Stimulated activated CD4-positive, alpha-beta T cell treated with anti-CD3 and anti-CD28 coated beads, TNF-alpha, amount 100 ng/mL, for 24 hours (primary cell): ENCODE data around the gene SPAM1.
"Not testable (repeated sequence)": the region's sequence is repeated elsewhere in the genome, so short reads cannot be mapped to it uniquely, and the experiment has no call there.

Experiments
- DNase-seq, 3 experiments: peaks; one replicate each; pipeline ENCODE4 v3.0.0-alpha.2; 2020; ENCODE audit warnings: low read depth in 3 of 3

SPAM1 gene

DNA sequence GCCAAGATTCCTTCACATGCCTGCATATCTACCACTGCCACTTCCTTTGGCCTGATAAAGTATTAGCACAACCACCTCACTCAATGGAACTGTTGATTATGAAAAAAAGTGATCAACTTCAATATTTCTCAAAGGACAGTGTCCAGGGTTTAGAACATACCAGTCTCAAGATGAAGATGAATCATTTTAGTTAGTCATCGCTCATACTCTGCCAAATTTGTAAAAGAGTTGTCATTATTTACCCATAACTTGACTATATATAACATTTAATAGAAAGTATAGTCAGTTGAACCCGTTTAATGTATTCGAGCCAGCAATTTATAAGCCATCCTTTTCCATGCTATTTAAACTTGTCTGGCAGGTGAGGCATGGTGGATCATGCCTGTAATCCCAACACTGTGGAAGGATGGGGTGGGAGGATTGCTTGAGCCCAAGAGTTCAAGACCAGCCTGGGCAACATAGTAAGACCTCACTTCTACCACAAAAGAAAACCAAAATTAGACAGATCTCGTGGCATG lies 33.2 kb downstream of the SPAM1 start:
- DNase-seq = no peak

GRCh38 chr7:123961771-123962170 lies 36.7 kb downstream of the SPAM1 start:
- no peak for DNase-seq

DNA sequence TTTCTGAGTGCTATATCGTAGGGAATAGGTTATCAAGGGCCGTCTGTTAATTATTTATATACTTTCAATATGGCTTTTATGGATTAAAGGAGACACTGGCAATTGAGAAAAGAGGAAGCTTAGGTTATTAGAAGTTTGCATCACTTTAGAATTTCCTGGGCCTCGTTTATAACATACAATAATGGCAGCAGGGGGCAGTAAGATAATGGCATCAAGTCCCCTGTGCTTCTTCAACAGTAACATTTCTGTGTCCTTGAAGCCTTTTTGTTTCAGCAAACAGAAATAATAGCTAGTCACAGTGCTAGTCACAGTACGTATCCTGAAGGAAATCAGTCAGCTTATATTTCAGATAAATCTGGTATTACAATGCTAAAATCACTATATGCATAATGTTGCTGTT lies 41.9 kb downstream of the SPAM1 start:
- no peak for DNase-seq

DNA sequence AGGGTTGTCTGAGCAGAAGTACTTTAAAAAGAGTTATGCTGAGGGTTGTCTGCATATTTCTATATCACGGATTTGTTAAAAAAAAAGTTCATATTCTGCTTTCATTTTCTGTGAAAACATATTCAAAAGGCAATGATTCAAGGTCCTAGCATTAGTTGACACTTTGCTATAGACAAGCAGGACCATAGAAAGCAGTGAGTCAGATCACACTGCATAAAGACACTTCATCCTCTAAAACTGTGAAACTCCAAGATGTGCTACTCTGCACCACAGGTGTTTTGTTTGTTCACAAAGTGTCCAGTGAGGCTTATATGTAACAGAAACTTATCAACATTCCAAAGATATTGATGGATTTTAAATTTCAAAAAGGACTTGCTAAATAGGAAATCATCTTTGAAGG lies 47.0 kb downstream of the SPAM1 start:
- DNase-seq = no peak

DNA sequence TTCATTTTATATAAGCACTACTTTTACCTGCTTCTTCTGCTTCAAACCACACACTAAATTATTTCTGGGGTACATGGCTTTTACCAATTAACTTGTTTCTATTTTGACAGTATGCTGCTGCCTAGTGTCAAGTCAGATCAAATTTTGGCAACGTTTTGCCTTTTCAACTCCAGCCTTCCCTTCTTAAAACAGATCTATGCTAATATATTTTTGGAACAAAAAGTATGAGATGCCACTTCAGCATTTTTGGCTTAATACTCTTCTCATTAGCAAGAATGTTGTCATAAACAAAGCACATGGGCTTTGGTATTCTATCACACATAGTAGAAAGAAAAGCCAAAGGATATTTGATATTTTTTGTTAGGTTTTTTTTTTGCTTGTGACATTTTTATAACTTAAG lies 47.8 kb downstream of the SPAM1 start:
- no peak for DNase-seq

DNA sequence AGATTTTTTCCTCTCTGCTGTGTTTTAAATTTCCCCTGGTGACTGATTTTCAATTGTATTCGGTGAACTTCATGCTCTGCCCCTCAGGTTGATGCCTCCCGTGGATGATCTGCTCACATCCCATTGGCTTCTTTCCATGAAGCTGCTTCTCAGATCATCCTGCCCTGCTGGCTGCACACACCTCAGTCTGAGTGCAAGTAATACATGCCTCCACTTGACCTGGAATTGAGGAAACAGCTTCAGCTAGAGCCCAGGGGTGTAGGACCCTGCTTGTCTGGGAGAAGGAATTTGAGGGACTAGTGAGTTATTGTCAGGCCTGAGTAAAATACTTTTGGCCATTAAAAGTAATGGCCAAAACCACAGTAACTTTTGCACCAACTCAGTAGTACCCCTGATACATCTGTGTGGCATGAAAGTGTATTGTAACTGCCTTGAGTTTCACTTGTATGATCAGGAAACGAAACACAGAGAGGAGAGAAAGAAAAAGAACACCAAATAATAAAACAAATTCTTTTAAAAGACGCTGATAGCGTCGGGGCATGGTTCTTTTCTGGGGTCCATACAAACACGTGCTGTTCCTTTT lies 49.4 kb downstream of the SPAM1 start:
- no peak for DNase-seq

DNA sequence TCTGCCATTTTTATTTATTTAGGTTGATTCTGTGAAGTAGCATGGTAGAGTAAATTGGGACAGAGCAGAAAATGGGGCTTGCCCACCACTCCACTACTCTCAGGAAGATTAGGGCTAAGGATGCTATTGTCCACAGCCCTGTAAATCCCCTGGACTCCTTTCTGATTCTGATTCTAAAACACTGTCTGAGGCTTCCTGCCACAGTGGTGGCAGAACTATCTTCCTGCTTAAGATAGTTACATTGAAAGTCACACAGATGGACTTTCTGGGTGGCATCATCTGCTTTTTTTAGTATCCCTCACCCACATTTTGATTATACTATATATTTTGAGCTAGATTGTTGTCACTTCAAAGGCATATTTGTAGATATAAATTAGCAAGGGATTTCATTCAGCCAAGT lies 50.0 kb downstream of the SPAM1 start:
- DNase-seq = no peak

DNA sequence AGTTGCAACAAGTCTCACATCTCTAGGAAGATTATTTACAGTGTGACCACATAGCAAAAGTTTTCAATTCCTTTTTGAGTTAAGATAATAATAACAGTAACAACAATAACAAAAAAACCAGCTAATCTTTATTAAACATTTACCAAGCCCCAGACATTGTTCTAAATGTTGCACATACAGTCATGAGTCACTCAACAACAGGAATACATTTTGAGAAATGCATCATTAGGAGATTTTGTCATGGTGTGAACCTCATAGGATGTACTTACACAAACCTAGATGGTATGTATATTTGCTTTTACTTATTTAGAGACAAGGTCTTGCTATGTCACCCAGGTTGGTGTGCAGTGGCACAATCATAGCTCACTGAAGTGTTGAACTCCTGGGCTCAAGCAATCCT lies 52.0 kb downstream of the SPAM1 start:
- no peak for DNase-seq

DNA sequence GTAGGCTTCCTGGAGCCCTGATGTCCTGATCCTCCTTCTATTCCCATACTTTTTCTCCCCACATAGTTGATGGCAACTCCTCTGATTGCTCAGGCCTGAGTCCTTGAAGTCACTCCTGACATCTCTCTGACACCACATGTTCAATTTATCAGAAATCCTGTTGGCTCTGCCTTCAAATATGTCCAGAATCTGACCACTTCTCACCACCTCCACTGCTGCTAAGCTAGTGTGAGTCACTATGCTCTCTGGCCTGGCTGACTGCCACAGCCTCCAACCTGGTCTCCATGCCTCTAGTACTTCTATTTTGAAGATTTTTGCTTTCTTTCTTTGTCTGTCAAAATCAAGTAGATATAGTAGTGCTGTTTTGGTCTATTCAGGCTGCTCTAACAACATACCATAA lies 54.8 kb downstream of the SPAM1 start:
- DNase-seq = no peak

- DNase-seq = no peak
Measured at GRCh38 chr7:123987445-123987844, 62.4 kb downstream of the SPAM1 start.

DNA sequence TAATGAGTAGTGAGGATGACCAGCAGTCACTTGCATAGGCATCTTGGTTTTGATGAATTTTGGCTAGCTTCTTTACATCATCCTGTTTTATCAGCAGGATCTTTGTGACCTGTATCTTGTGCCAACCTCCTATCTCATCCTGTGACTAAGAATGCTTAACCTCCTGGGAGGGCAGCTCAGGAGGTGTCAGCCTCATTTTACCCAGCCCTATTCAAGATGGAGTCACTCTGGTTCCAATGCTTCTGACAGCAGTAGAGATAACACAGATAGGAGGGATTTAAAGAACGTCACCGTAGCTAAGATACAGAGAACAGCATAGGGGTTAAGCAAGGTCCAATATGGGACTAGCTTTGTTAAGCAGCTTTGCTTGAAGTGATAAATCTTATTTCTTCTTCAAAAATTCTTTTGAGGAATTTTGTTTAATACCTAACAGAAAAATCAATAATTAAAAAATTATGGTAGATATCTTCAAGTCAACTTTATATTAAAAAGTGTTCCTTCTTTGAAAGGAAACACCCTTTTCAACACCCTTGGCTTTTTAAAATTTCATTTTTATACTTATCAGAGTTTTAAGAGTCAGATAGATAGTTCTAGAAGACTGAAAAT lies 68.0 kb downstream of the SPAM1 start:
- DNase-seq = no peak

DNA sequence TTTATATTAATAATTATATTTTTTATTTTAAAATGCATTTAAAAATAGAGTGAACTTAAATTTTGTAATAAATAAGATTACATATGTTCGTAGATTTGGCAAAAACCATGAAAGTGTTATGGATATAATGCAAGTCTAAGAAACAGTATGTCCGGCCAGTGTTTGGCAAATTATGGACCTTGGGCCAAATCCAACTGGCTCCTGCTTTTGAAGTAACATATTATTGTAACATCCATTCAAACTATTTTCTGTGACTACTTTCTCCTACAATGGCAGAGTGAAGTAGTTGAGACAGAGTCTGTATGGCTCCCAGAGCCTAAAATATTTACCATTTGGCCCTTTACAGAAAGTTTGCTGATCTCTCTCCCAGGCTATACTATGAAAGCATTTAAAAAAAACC lies 69.0 kb downstream of the SPAM1 start:
- no peak for DNase-seq

DNA sequence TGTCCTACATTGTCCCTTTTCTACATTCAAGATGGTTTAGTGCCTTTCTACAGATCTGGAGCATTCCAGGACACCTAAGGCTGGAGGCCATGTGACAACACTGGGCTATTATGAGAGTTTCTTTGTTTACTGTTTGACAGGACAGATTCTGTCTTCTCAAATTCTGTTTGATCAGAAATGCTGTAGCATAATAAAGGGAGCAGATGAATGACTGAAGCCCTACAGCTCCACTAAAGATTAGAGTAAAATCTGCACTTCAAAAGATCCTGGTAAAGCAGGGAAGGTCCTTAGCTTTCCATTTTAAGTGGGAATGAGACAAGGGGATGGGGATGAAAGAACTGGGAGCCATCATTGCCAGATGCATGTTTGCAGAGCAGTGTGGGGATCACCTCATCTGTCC lies 69.4 kb downstream of the SPAM1 start:
- no peak for DNase-seq

DNA sequence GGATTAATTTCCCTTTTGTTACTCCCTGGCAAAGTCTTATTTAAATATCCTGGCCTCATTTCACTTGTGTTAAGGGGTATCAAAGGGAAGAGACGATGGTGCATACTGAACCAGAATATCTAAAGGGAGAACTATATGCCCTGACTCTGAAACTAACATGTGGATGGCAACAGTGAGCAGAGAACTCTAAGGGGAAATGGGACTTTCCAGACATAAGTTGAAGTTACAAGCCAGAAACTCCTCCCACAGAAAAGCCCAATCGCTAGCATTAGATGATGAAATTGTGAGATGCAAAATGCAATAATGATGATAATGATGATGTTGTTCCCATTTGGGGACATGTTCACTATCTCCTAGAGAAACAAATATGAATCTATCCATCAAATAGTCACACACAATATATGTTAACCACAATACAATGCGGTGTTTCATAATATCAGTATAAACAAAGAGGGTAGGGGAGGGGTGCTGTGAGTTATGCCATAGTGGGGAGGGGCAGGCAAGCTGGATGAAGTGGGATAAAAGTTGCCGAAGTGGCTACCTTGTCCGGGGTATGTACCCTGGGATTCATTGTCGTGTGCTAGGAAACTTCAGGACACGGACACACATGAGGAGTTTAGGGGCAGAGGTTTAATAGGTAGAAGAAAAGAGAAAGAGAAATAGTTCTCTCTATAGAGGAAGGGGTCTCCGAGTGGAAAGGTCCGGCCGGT lies 70.7 kb downstream of the SPAM1 start:
- no peak for DNase-seq

GRCh38 chr7:123996327-123996625 lies 71.2 kb downstream of the SPAM1 start:
- DNase-seq = no peak

DNA sequence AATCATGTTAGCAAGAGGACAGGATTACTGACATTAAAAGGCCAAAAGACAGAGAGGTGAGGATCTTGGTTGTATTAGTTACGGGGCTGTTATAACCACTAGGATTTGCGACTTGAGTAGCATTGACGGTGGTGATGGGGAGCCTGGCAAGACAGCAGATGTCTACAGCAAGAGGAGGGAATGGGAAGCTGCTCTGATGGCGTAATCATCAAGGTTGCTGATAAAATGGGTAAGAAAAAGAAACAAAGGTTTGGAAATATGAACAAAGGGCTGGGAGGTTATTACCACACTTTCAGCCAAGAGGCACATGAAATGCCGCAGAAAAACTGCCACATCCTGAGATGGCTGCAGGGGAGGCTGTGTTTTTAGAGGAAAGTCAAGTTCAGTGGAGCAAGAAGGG lies 73.9 kb downstream of the SPAM1 start:
- no peak for DNase-seq

GRCh38 chr7:123999703-124000102 lies 74.7 kb downstream of the SPAM1 start:
- no peak for DNase-seq

DNA sequence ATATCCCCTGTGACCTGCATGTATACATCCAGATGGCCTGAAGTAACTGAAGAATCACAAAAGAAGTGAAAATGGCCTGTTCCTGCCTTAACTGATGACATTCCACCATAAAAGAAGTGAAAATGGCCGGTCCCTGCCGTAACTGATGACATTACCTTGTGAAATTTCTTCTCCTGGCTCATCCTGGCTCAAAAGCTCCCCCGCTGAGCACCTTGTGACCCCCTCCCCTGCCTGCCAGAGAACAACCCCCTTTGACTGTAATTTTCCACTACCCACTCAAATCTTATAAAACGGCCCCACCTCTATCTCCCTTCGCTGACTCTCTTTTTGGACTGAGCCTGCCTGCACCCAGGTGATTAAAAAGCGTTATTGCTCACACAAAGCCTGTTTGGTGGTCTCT lies 83.3 kb downstream of the SPAM1 start:
- DNase-seq = not testable (repeated sequence)

GRCh38 chr7:124009321-124009720 lies 84.3 kb downstream of the SPAM1 start:
- DNase-seq = no peak
